Body of pancreas (tissue), 4 donors: ENCODE measurements around the gene NDUFS7.

Source experiments
- CTCF ChIP-seq, 7 experiments: fragments of 450-650 bp in 4 of 7; fragments of 200-600 bp in 3 of 7; sonication (generic) in 3 of 7; IDR thresholded peaks; one replicate each; pipeline ENCODE4 v1.5.1; 2016 to 2019; ENCODE audit warnings: antibody characterized with exemption in 7 of 7
- POLR2A ChIP-seq, 3 donors: fragments of 450-650 bp; IDR thresholded peaks; one replicate each; pipeline ENCODE4 v1.6.1; 2016; ENCODE audit warnings: antibody characterized with exemption in 3 of 3, mild to moderate bottlenecking in 2 of 3

- no peak for TF ChIP-seq CTCF (IDR thresholded peaks at IDR 0.05)
- no peak for TF ChIP-seq POLR2A (IDR thresholded peaks at IDR 0.05)
Observed at GRCh38 chr19:1343041-1343440, 40.7 kb upstream of the NDUFS7 start.
